ENCODE results near the gene SPOCK1. TPM values are rescaled to one million over a fixed set of nuclear protein-coding genes. Genes with fewer than 3 reads are reported as not detected.

Gene SPOCK1
- polyA plus RNA-seq, 2 of the 4 experiments (the other 2 are of a cell fraction): 28.9 to 40.8 TPM

DNA sequence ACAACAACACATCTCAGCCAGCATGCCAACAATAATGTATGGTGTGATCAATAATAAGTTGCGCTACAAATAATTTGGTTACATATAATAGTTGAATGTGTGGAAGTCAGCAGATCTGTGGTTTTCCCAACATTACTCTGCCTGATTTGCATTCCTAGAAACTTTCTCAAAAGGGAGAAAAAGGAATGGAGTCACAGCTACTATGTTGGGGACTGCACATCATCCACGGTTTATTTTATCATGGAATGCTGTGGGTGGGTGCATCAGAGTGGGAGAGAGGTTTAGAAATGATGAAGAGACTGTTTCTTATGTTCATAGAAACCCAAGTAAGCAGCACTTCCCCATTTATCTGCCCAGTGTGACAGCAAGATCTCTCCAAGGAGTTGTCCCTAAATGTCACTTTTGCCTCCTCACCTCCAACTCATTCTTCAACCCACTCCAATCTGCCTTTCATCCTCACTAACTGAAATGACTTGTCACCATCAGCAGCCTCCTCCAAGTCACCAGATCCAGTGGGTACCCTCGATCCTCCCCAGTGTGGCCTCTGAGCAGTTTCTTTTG, 2.8 kb upstream of the SPOCK1 start:
- ChIA-PET CTCF (interaction anchor here (1.8 to 3.1 kb wide), 3 partner anchors 157 to 181 kb away, joined by 4 to 21 read pairs (median 8); no protein-coding TSS in a partner anchor), POLR2A (no interaction called here)
- DNase-seq (ENCODE audit: low read depth in 1 of 2, low spot score in 1 of 2): no peak
- Histone ChIP-seq H3K27ac (no peak overlapping the region), H3K4me1 (no peaks in the 10 kb centered on the region), H3K4me3 (no peak overlapping the region), H3K4me2 (no peak overlapping the region), H3K9me3 (no peaks in the 10 kb centered on the region)
- FAIRE-seq: no peak
- TF ChIP-seq GATA3 (IDR thresholded peaks at IDR 0.05; ENCODE audit: borderline replicate concordance) (no peak), MYC (IDR thresholded peaks at IDR 0.05; ENCODE audit: borderline replicate concordance, low read length) (no peak), MAX (IDR thresholded peaks at IDR 0.05) (no peak), CEBPB (IDR thresholded peaks at IDR 0.05) (no peak), HOXB13 (CRISPR knock-in tag; IDR thresholded peaks at IDR 0.05; ENCODE audit: low read depth) (no peak), NFE2L2 (conservative IDR thresholded peaks at IDR 0.05; ENCODE audit: low read length) (no peak), SREBF2 (IDR thresholded peaks at IDR 0.05) (no peak), RCOR1 (IDR thresholded peaks at IDR 0.05; ENCODE audit: low read depth, low read length) (no peak), TFCP2L1 (CRISPR knock-in tag; IDR thresholded peaks at IDR 0.05) (no peak), EHF (CRISPR knock-in tag; IDR thresholded peaks at IDR 0.05) (no peak), ESRRA (IDR thresholded peaks at IDR 0.05; ENCODE audit: borderline replicate concordance, low read length) (no peak), NPAS2 (CRISPR knock-in tag; IDR thresholded peaks at IDR 0.05; ENCODE audit: borderline replicate concordance) (no peak), PBX3 (IDR thresholded peaks at IDR 0.05) (no peak), EP300 (IDR thresholded peaks at IDR 0.05) (no peak)
- TF ChIP-seq, protein P1, sequence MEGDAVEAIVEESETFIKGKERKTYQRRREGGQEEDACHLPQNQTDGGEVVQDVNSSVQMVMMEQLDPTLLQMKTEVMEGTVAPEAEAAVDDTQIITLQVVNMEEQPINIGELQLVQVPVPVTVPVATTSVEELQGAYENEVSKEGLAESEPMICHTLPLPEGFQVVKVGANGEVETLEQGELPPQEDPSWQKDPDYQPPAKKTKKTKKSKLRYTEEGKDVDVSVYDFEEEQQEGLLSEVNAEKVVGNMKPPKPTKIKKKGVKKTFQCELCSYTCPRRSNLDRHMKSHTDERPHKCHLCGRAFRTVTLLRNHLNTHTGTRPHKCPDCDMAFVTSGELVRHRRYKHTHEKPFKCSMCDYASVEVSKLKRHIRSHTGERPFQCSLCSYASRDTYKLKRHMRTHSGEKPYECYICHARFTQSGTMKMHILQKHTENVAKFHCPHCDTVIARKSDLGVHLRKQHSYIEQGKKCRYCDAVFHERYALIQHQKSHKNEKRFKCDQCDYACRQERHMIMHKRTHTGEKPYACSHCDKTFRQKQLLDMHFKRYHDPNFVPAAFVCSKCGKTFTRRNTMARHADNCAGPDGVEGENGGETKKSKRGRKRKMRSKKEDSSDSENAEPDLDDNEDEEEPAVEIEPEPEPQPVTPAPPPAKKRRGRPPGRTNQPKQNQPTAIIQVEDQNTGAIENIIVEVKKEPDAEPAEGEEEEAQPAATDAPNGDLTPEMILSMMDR (IDR thresholded peaks at IDR 0.05): no peak
- WGBS (ENCODE audit: missing lambda C conversion rate): 20% methylated on average over 3 of the region's 3 CpGs
- no peak for ATAC-seq

GRCh38 chr5:137501226-137501625, 2.1 kb upstream of the SPOCK1 start:
- H3K4me3 ChIP-seq: no peak overlapping the region
- ChIA-PET POLR2A (no interaction called here), CTCF (interaction anchor here (1.8 to 3.1 kb wide), 3 partner anchors 156 to 180 kb away, joined by 4 to 21 read pairs (median 8); no protein-coding TSS in a partner anchor)
- WGBS (ENCODE audit: missing lambda C conversion rate): 26% methylated on average over 4 of the region's 4 CpGs
- no peak overlapping the region for H3K4me2 ChIP-seq
- no peaks in the 10 kb centered on the region for H3K4me1 ChIP-seq
- TF ChIP-seq, protein P2, sequence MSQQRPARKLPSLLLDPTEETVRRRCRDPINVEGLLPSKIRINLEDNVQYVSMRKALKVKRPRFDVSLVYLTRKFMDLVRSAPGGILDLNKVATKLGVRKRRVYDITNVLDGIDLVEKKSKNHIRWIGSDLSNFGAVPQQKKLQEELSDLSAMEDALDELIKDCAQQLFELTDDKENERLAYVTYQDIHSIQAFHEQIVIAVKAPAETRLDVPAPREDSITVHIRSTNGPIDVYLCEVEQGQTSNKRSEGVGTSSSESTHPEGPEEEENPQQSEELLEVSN (IDR thresholded peaks at IDR 0.05; ENCODE audit: borderline replicate concordance, low read depth): no peak
- no peak for TF ChIP-seq POLR2AphosphoS2 (conservative IDR thresholded peaks at IDR 0.05; ENCODE audit: low read length)
- TF ChIP-seq RFX5 (IDR thresholded peaks at IDR 0.05): no peak
- TF ChIP-seq RARB (CRISPR knock-in tag; IDR thresholded peaks at IDR 0.05): no peak
- no peak for TF ChIP-seq EP300 (IDR thresholded peaks at IDR 0.05)
- TF ChIP-seq EHMT2 (IDR thresholded peaks at IDR 0.05; ENCODE audit: low read depth): no peak
- TF ChIP-seq FOXS1 (CRISPR knock-in tag; IDR thresholded peaks at IDR 0.05): no peak
- TF ChIP-seq HEYL (CRISPR knock-in tag; IDR thresholded peaks at IDR 0.05): no peak
- TF ChIP-seq, protein P3, sequence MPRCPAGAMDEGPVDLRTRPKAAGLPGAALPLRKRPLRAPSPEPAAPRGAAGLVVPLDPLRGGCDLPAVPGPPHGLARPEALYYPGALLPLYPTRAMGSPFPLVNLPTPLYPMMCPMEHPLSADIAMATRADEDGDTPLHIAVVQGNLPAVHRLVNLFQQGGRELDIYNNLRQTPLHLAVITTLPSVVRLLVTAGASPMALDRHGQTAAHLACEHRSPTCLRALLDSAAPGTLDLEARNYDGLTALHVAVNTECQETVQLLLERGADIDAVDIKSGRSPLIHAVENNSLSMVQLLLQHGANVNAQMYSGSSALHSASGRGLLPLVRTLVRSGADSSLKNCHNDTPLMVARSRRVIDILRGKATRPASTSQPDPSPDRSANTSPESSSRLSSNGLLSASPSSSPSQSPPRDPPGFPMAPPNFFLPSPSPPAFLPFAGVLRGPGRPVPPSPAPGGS (IDR thresholded peaks at IDR 0.05): no peak
- FAIRE-seq (no peak), ATAC-seq (no peak), DNase-seq (ENCODE audit: low read depth in 1 of 2, low spot score in 1 of 2) (no peak)
- no peak overlapping the region for H3K27ac ChIP-seq
- H3K9me3 ChIP-seq: no peaks in the 10 kb centered on the region
